Large intestine (tissue), 3 donors: ENCODE data around the gene ARFGAP2. TPM values are rescaled to one million over a fixed set of nuclear protein-coding genes. Genes with fewer than 3 reads are reported as not detected.
"Not testable (repeated sequence)": the region's sequence is repeated elsewhere in the genome, so short reads cannot be mapped to it uniquely, and the experiment has no call there.

Source experiments
- DNase-seq, 2 donors: peaks; one replicate each; pipeline versions ENCODE4 v3.0.0 to v3.0.0-alpha.2; 2013
- H3K27ac ChIP-seq: one replicate; pipeline ENCODE4 v1.5.1; 2013; ENCODE audit warnings: low read length
- H3K27me3 ChIP-seq: 2 replicates; pipeline ENCODE4 v1.6.1; 2013; ENCODE audit warnings: low read length; ENCODE audit not compliant: control insufficient read depth, insufficient read depth
- H3K36me3 ChIP-seq: 2 replicates; pipeline ENCODE4 v1.6.1; 2013; ENCODE audit warnings: low read length; ENCODE audit not compliant: control insufficient read depth, insufficient read depth
- H3K4me1 ChIP-seq: one replicate; pipeline ENCODE4 v1.6.1; 2013; ENCODE audit warnings: low read length; ENCODE audit not compliant: control insufficient read depth, insufficient read depth
- H3K4me3 ChIP-seq: one replicate; pipeline ENCODE4 v1.5.1; 2013; ENCODE audit warnings: low read length
- H3K9me3 ChIP-seq: one replicate; pipeline ENCODE4 v1.6.1; 2013; ENCODE audit warnings: mild to moderate bottlenecking, low read depth, low read length, moderate library complexity; ENCODE audit not compliant: control insufficient read depth
- WGBS: methylation state at CpG from one replicate; pipeline ENCODE4 v1.1.5; 2013; ENCODE audit warnings: low lambda C conversion rate; ENCODE audit not compliant: insufficient coverage; 5-methylcytosine and 5-hydroxymethylcytosine counted together
- polyA plus RNA-seq: library from polyadenylated mRNA; unstranded; fragments of 120-200 nt; gene quantifications from one replicate; pipeline ENCODE4 v1.2.1, GENCODE V29; 2013

Gene ARFGAP2
- polyA plus RNA-seq, 1 donor: 74.8 TPM

DNA sequence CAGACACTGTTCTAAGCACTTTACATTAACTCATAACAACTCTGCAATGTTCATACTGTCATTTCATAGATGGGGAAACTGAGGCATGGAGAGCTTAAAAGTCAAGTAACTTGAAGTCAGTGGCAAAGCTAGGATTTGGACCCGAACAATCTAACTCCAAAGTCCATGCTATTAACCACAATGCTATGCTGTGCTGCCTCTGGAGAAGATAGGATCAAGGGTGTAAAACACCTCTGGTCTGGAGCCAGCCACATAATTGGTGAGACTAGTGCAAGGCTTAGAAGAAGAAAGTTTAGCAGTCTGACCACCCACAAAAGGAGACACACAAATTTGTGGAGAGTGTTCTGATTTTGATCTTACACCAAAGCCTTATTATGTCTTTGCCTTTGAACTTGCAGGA, 43.7 kb downstream of the ARFGAP2 start:
- WGBS: no CpG with 5 or more reads among the region's 1 CpG
- H3K4me3 ChIP-seq: no peak overlapping the region
- H3K9me3 ChIP-seq: no peaks in the 10 kb centered on the region
- H3K4me1 ChIP-seq: no peaks in the 10 kb centered on the region
- H3K27ac ChIP-seq: no peak overlapping the region
- no peak for DNase-seq
- no peaks in the 10 kb centered on the region for H3K27me3 ChIP-seq
- H3K36me3 ChIP-seq: peaks cover 4% of the 10 kb centered on the region

DNA sequence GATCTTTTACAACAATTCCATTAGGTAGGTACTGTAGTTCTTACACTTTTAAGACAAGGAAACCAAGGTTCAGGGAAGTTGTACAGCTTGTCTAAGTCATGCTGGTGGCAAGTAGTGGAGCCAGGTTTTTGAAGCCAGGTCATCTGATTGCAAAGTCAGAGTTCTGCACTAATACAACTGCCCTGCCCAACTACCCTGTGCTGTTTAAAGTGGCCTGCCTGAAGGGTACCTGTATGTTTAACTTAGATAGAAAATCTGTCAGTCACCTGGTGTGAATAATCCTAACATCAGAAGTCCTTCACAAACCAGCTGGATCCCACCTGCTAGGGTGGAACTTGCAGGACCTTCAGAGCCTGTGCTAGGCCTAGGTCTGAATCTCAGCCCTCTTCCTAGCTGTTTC, 44.2 kb downstream of the ARFGAP2 start:
- Histone ChIP-seq H3K4me3 (no peak overlapping the region), H3K27me3 (no peaks in the 10 kb centered on the region), H3K4me1 (no peaks in the 10 kb centered on the region), H3K36me3 (peaks cover 2% of the 10 kb centered on the region), H3K27ac (no peak overlapping the region), H3K9me3 (no peaks in the 10 kb centered on the region)
- no peak for DNase-seq

DNA sequence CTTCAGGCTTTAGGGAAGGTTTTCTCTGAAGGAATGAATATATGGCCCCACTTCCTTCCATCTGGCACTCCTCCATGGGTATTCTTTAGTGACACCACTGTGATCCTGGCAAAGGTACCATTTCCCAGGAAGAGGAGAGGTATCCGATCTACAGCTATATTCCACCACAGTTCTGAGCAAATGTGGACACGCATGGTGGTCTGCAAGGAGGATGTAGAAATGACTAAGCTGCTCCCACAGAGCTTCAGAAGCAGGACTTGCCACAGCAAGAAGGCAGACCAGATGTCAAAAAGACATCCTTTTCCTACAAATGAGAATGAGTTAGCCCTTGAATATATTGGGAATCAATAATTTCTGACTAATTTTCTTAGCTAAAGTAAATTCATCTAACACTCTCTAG, 45.5 kb downstream of the ARFGAP2 start:
- Histone ChIP-seq H3K9me3 (no peaks in the 10 kb centered on the region), H3K4me3 (no peak overlapping the region), H3K27ac (no peak overlapping the region), H3K4me1 (no peaks in the 10 kb centered on the region), H3K27me3 (no peaks in the 10 kb centered on the region), H3K36me3 (no peaks in the 10 kb centered on the region)
- no CpG with 5 or more reads among the region's 2 CpGs for WGBS
- no peak for DNase-seq

DNA sequence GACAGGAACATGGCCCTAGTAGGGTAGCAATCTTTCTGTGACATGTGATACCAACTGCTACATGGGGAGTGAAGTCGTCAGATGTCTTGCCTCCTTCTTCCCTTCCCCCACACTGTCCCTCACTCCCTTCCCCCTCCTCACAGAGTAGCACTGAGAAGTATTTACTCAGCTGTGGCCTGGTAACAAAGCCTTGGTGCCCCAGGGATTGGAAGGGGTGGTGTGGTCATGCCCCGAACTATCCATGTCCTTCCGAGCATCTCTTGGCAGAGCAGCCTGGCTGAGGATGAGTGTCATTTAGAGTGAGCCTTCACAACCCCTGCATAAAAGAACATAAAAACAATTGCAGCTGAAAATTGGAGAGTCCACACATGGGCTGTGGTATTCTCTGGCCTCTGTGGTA, 46.1 kb downstream of the ARFGAP2 start:
- no CpG with 5 or more reads among the region's 3 CpGs for WGBS
- H3K4me3 ChIP-seq: no peak overlapping the region

DNA sequence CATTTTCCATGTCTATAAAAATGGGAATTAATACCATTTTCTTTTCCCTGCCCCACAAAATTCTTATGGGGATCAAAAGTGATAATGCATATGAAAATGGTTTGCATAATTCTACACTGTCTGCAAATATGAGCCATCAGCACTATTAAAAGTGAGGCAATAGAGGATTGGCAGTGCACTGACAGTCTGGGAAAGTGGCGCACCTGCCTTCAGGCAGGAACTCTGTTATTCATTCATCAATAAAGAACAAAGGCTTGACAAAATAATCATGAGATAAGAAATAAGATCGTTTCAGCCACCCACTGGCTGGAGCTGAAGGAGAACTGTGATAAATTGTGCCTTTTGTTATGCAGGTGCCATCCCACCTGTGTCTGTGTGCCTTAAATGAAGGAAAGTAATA, 49.5 kb downstream of the ARFGAP2 start:
- Histone ChIP-seq H3K9me3 (no peaks in the 10 kb centered on the region), H3K27ac (no peak overlapping the region), H3K27me3 (no peaks in the 10 kb centered on the region), H3K4me3 (no peak overlapping the region), H3K4me1 (no peaks in the 10 kb centered on the region), H3K36me3 (no peaks in the 10 kb centered on the region)
- no CpG with 5 or more reads among the region's 2 CpGs for WGBS
- no peak for DNase-seq

More for the DNA sequence above, 46.1 kb downstream of the ARFGAP2 start:
- Histone ChIP-seq H3K36me3 (no peaks in the 10 kb centered on the region), H3K27me3 (no peaks in the 10 kb centered on the region), H3K27ac (no peak overlapping the region), H3K4me1 (no peaks in the 10 kb centered on the region), H3K9me3 (no peaks in the 10 kb centered on the region)
- no peak for DNase-seq

DNA sequence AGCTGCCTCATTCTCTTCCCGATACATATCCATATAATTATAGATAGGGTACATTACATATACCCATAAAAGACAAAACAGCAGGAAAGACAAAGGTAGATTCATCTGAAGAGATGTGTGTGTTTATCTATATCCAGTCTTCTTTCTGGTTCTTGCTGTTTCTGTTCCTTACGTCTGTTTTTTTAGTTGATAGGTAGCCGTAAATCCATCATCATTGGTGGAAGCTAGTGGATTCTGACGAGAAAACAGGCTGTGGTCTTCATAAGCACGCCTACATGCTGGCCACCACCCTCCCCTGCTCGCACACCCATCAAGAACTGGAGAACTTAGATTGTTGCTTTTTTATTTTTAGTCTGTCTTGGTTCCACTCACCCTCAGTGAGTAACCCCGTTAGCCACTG, 51.6 kb downstream of the ARFGAP2 start:
- H3K9me3 ChIP-seq: no peaks in the 10 kb centered on the region
- H3K4me3 ChIP-seq: no peak overlapping the region
- 87% methylated on average over 3 of the region's 7 CpGs for WGBS
- no peaks in the 10 kb centered on the region for H3K4me1 ChIP-seq
- no peaks in the 10 kb centered on the region for H3K36me3 ChIP-seq
- no peaks in the 10 kb centered on the region for H3K27me3 ChIP-seq
- DNase-seq: no peak
- no peak overlapping the region for H3K27ac ChIP-seq

DNA sequence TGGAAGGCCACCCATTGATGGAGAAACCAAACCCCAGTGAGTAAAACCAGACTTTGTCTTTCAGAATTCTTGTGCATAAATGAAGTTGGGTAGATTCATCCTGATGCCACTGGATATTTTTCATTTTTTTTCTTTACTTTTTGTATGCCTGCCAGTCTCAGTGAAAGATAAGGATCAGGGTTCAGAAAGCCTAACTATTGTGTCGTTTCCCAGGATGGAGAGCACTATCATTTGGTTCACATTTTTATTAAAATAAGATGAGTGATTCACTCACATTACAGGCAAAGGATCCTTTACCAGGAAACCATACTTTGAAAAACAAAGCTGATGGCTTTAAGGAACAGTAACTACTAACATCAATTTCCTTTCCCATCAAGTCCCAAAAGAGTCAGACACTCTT, 52.0 kb downstream of the ARFGAP2 start:
- Histone ChIP-seq H3K36me3 (no peaks in the 10 kb centered on the region), H3K9me3 (no peaks in the 10 kb centered on the region), H3K4me3 (no peak overlapping the region), H3K27me3 (no peaks in the 10 kb centered on the region), H3K4me1 (no peaks in the 10 kb centered on the region), H3K27ac (no peak overlapping the region)
- WGBS: 67% methylated on average over 1 of the region's 1 CpG
- no peak for DNase-seq

DNA sequence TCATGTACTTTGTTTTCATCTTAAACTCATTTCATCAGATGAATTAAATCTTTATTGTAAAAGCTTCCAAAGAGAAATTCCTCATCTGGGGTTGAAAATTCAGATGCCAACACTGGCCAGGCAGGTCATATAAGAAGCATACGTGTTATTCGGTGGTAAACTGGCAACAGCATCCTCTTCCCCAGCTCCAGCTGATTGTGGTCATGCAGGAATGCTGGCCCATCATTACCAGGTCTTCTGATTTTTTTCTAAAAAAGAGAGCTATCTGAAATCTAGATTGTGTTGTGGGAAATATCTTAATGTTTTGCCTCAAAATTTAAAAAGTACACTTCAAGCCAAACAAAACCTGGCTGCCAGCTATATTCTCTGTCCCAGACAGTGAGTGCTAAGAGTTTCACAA, 53.6 kb downstream of the ARFGAP2 start:
- DNase-seq: no peak
- H3K27me3 ChIP-seq: no peaks in the 10 kb centered on the region
- H3K9me3 ChIP-seq: peaks cover 4% of the 10 kb centered on the region
- H3K4me3 ChIP-seq: no peak overlapping the region
- no peaks in the 10 kb centered on the region for H3K4me1 ChIP-seq
- no CpG with 5 or more reads among the region's 2 CpGs for WGBS
- no peak overlapping the region for H3K27ac ChIP-seq
- H3K36me3 ChIP-seq: no peaks in the 10 kb centered on the region

DNA sequence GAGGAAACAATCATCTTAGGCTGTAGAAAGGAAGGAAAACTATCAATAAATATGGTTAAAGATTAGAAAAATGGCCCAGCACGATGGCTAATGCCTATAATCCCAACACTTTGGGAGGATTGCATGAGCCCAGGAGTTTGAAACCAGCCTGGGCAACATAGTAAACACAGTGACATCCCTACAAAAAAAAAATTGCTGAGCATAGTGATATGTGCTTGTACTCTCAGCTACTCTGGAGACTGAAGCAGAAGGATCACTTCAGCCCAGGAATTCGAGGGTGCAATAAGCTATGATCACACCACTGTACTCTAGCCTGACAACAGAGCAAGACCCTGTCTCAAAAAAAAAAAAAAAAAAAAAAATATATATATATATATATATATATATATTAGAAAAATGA, 54.9 kb downstream of the ARFGAP2 start:
- Histone ChIP-seq H3K27me3 (no peaks in the 10 kb centered on the region), H3K9me3 (peaks cover 4% of the 10 kb centered on the region), H3K27ac (no peak overlapping the region), H3K4me1 (no peaks in the 10 kb centered on the region), H3K36me3 (no peaks in the 10 kb centered on the region), H3K4me3 (no peak overlapping the region)
- no peak for DNase-seq
- no CpG with 5 or more reads among the region's 2 CpGs for WGBS

DNA sequence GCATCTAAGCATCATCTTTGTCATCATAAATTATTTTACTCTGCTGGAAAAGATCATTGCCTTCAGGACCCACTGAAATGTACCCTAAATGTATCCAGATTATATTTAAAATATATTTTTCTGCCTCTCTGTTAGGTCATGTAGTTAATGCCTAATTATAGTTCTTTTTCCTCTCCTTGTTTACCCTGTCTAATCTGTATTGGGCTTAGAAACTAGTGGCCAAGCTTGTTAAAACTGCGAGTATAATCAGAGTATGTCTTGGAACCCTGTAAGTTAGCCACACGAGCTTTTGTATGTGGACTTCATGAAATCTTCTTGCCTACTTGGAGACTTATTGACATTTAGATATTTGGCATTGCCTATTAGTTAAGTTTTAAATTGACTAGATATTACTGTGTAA, 55.6 kb downstream of the ARFGAP2 start:
- no peaks in the 10 kb centered on the region for H3K4me1 ChIP-seq
- no CpG with 5 or more reads among the region's 2 CpGs for WGBS
- H3K27me3 ChIP-seq: no peaks in the 10 kb centered on the region
- H3K9me3 ChIP-seq: peaks cover 4% of the 10 kb centered on the region
- H3K4me3 ChIP-seq: no peak overlapping the region
- H3K27ac ChIP-seq: no peak overlapping the region
- no peaks in the 10 kb centered on the region for H3K36me3 ChIP-seq
- no peak for DNase-seq

DNA sequence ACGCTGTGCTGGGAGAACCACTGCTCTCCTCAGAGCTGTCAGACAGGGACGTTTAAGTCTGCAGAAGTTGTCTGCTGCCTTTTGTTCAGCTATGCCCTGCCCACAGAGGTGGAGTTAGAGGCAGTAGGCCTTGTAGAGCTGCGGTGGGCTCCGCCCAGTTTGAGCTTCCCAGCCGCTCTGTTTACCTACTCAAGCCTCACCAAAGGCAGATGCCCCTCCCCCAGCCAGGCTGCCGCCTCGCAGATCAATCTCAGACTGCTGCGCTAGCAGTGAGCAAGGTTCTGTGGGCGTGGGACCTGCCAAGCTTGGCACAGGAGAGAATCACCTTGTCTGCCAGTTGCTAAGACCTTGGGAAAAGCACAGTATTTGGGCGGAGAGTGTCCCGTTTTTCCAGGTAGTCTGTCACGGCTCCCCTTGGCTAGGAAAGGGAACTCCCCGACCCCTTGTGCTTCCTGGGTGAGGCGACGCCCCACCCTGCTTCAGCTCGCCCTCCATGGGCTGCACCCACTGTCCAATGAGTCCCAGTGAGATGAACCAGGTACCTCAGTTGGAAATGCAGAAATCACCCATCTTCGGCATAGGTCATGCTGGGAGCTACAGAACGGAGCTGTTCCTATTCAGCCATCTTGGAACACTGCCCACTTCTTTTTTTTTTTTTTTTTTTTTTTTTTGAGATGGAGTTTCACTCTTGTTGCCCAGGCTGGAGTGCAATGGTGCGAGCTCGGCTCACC, 57.6 kb downstream of the ARFGAP2 start:
- DNase-seq: peak; percentile 31 to 33
- not testable (repeated sequence) for H3K9me3 ChIP-seq, H3K27me3 ChIP-seq, H3K27ac ChIP-seq, H3K36me3 ChIP-seq, H3K4me3 ChIP-seq, H3K4me1 ChIP-seq
- WGBS: no CpG with 5 or more reads among the region's 20 CpGs
